Caco-2 (cell line): ENCODE data around the gene MOBP. TPM values are rescaled to one million over a fixed set of nuclear protein-coding genes. Genes with fewer than 3 reads are reported as not detected.

Source experiments
- BruUV-seq: library from RNA; stranded (reverse); fragments of 400-500 nt; replicated peaks from 2 replicates; lab custom pipeline; 2021; lab: Mats Ljungman, UMichigan
- CTCF ChIA-PET: fragments of 300-600 bp; sonication (Branson Sonifier 250); formaldehyde crosslinking; loops from one replicate; lab custom pipeline; 2022; ENCODE audit warnings: antibody characterized with exemption; lab: Charles Lee
- POLR2A ChIA-PET: fragments of 300-600 bp; sonication (Branson Sonifier 250); formaldehyde crosslinking; loops from one replicate; lab custom pipeline; 2022; ENCODE audit warnings: antibody characterized with exemption; lab: Charles Lee
- DNase-seq, 2 experiments: peaks; one replicate each; pipeline versions ENCODE4 v3.0.0 to v3.0.0-alpha.2; 2020 to 2022
- H3K27me3 ChIP-seq: replicated peaks from 2 replicates; pipeline ENCODE4 v1.6.0; 2011; ENCODE audit warnings: low read length; ENCODE audit not compliant: control insufficient read depth, insufficient read depth
- H3K36me3 ChIP-seq: 2 replicates; pipeline ENCODE4 v1.5.1; 2011; ENCODE audit warnings: low read length; ENCODE audit not compliant: control insufficient read depth, insufficient read depth
- H3K4me1 ChIP-seq: fragments of 250-450 bp; sonication (Bioruptor Pico); 2 replicates; pipeline ENCODE4 v1.5.1; 2020; ENCODE audit warnings: mild to moderate bottlenecking
- H3K4me3 ChIP-seq: 2 replicates; pipeline ENCODE4 v1.5.1; 2011; ENCODE audit warnings: low read depth, mild to moderate bottlenecking, control low read depth, low read length
- H3K9me3 ChIP-seq: fragments of 250-450 bp; sonication (Bioruptor Pico); 2 replicates; pipeline ENCODE4 v1.5.1; 2020; ENCODE audit warnings: mild to moderate bottlenecking, moderate library complexity
- H3K27ac Mint-ChIP-seq: one replicate; pipeline ENCODE4 v1.8.0; 2022; ENCODE audit warnings: mixed read lengths; ENCODE audit not compliant: unreplicated experiment
- H3K27me3 Mint-ChIP-seq: one replicate; pipeline ENCODE4 v1.8.0; 2022; ENCODE audit warnings: mixed read lengths; ENCODE audit not compliant: insufficient read depth, unreplicated experiment
- H3K36me3 Mint-ChIP-seq: one replicate; pipeline ENCODE4 v1.8.0; 2022; ENCODE audit warnings: mild to moderate bottlenecking, mixed read lengths; ENCODE audit not compliant: insufficient read depth, unreplicated experiment
- H3K4me1 Mint-ChIP-seq: one replicate; pipeline ENCODE4 v1.8.0; 2022; ENCODE audit warnings: low read depth, mixed read lengths; ENCODE audit not compliant: unreplicated experiment
- H3K4me3 Mint-ChIP-seq: one replicate; pipeline ENCODE4 v1.8.0; 2022; ENCODE audit warnings: mild to moderate bottlenecking, moderate library complexity, mixed read lengths; ENCODE audit not compliant: unreplicated experiment
- H3K9me3 Mint-ChIP-seq: one replicate; pipeline ENCODE4 v1.8.0; 2022; ENCODE audit warnings: mixed read lengths; ENCODE audit not compliant: unreplicated experiment
- CTCF ChIP-seq, 2 experiments: fragments of 200-600 bp in 1 of 2; IDR thresholded peaks; 1 replicate in 1 of 2; 2 replicates in 1 of 2; pipeline versions ENCODE4 v1.5.1 to v1.8.0; 2011 to 2022; ENCODE audit warnings: antibody characterized with exemption in 1 of 2, control low read depth in 1 of 2, inconsistent platforms in 1 of 2, low read depth in 1 of 2, low read length in 1 of 2, mild to moderate bottlenecking in 1 of 2, moderate library complexity in 1 of 2; ENCODE audit not compliant: insufficient read depth in 1 of 2, severe bottlenecking in 1 of 2, unreplicated experiment in 1 of 2
- intact Hi-C: fragments of 100-400 bp; cut with micrococcal nuclease; formaldehyde crosslinking; loops from one replicate; pipeline ENCODE4 v1.10.0; 2022; ENCODE audit not compliant: unreplicated experiment
- total RNA-seq: library from RNA; stranded (reverse); gene quantifications from 2 replicates; pipeline ENCODE4 v1.2.3, GENCODE V29; 2022

The MOBP gene
- total RNA-seq, 1 experiment from 2014 or later: 0.27 TPM

GRCh38 chr3:39524107-39524506, 56.6 kb downstream of the MOBP start:
- DNase-seq: no peak
- BruUV-seq: no TSS peak
- Mint-ChIP-seq H3K9me3 (peaks cover 19% of the 10 kb centered on the region), H3K27ac (no peak overlapping the region), H3K4me1 (no peaks in the 10 kb centered on the region), H3K27me3 (peaks cover 17% of the 10 kb centered on the region), H3K4me3 (no peak overlapping the region), H3K36me3 (no peaks in the 10 kb centered on the region)
- Histone ChIP-seq H3K27me3 (no peaks in the 10 kb centered on the region; the same call in 1 of the 2 replicates), H3K36me3 (no peaks in the 10 kb centered on the region), H3K4me1 (no peaks in the 10 kb centered on the region), H3K9me3 (peaks cover 4% of the 10 kb centered on the region; the same call in 1 of the 2 replicates), H3K4me3 (no peak overlapping the region)
- ChIA-PET POLR2A (no interaction called here), CTCF (no interaction called here)
- intact Hi-C loops: no loop called here
- no peak for TF ChIP-seq CTCF (IDR thresholded peaks at IDR 0.05; ENCODE audit: insufficient read depth in 1 of 2, low read depth in 1 of 2, low read length in 1 of 2, severe bottlenecking in 1 of 2, unreplicated experiment in 1 of 2)

- Mint-ChIP-seq H3K9me3 (peaks cover 19% of the 10 kb centered on the region), H3K4me1 (no peaks in the 10 kb centered on the region), H3K4me3 (no peak overlapping the region), H3K27me3 (peaks cover 10% of the 10 kb centered on the region), H3K27ac (no peak overlapping the region), H3K36me3 (no peaks in the 10 kb centered on the region)
- no TSS peak for BruUV-seq
- POLR2A ChIA-PET: no interaction called here
- DNase-seq: no peak
- no peak for TF ChIP-seq CTCF (IDR thresholded peaks at IDR 0.05; ENCODE audit: insufficient read depth in 1 of 2, low read depth in 1 of 2, low read length in 1 of 2, severe bottlenecking in 1 of 2, unreplicated experiment in 1 of 2)
- intact Hi-C loops: no loop called here
- Histone ChIP-seq H3K4me3 (no peak overlapping the region), H3K9me3 (peaks cover under 1% of the 10 kb centered on the region; the same call in 1 of the 2 replicates), H3K27me3 (no peaks in the 10 kb centered on the region; the same call in 1 of the 2 replicates), H3K4me1 (no peaks in the 10 kb centered on the region), H3K36me3 (no peaks in the 10 kb centered on the region)
- CTCF ChIA-PET: no interaction called here
These were observed 61.4 kb downstream of the MOBP start for GRCh38 chr3:39528844-39529243.

DNA sequence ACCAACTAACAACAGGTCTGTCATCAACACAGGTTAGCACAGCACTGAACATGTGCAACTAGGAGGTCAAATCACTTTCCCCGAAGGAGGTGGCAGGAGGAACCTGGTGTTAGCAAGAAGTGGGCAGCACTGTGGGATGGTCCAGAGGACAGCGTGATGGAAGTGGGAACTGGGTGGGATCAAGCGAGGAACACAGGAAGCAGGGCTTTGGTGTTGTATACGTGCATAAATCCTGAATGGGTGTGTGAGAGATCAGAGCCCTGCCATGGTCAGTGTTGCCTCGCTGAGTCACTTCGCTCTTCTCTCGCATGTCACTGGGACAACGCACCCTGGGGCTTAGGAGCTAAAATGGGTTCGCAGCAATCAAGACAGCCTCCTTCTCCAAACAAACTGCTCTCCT, 62.1 kb downstream of the MOBP start:
- Mint-ChIP-seq H3K9me3 (peaks cover 12% of the 10 kb centered on the region), H3K4me3 (no peak overlapping the region), H3K4me1 (no peaks in the 10 kb centered on the region), H3K27ac (no peak overlapping the region), H3K27me3 (peaks cover 10% of the 10 kb centered on the region), H3K36me3 (no peaks in the 10 kb centered on the region)
- POLR2A ChIA-PET: no interaction called here
- Histone ChIP-seq H3K27me3 (no peaks in the 10 kb centered on the region; the same call in 1 of the 2 replicates), H3K4me3 (no peak overlapping the region), H3K4me1 (no peaks in the 10 kb centered on the region), H3K36me3 (no peaks in the 10 kb centered on the region), H3K9me3 (no peaks in the 10 kb centered on the region)
- TF ChIP-seq CTCF (IDR thresholded peaks at IDR 0.05; ENCODE audit: insufficient read depth in 1 of 2, low read depth in 1 of 2, low read length in 1 of 2, severe bottlenecking in 1 of 2, unreplicated experiment in 1 of 2): no peak
- intact Hi-C loops: no loop called here
- no peak for DNase-seq
- CTCF ChIA-PET: no interaction called here
- BruUV-seq: no TSS peak
